DMS53 treated with DMSO at 0.1 percent for 48 hours (cell line): Measurements from ENCODE around the gene TMEM45B.
A peak's percentile ranks its signal among the peaks of the same experiment; 100 is the strongest.
"Not testable (repeated sequence)": the region's sequence is repeated elsewhere in the genome, so short reads cannot be mapped to it uniquely, and the experiment has no call there.

Experiments used
- DNase-seq: peaks from one replicate; lab custom pipeline; 2025; ENCODE audit not compliant: unreplicated experiment; lab: John Stamatoyannopoulos, UW

TMEM45B gene

GRCh38 chr11:129852125-129852740, 36.6 kb downstream of the TMEM45B start:
- no peak for DNase-seq

GRCh38 chr11:129853518-129854231, 38.0 kb downstream of the TMEM45B start:
- peak; percentile 93 for DNase-seq

- peak; percentile 47 for DNase-seq
These were observed 38.7 kb downstream of the TMEM45B start for GRCh38 chr11:129854232-129854805.

- no peak for DNase-seq
These were observed 39.4 kb downstream of the TMEM45B start for GRCh38 chr11:129855086-129855485.

- no peak for DNase-seq
These were observed 40.4 kb downstream of the TMEM45B start for GRCh38 chr11:129856036-129856435.

- DNase-seq: no peak
These were observed 46.3 kb downstream of the TMEM45B start for GRCh38 chr11:129861702-129862522.

GRCh38 chr11:129864811-129865210, 49.2 kb downstream of the TMEM45B start:
- no peak for DNase-seq

GRCh38 chr11:129865701-129866100, 50.1 kb downstream of the TMEM45B start:
- no peak for DNase-seq

- DNase-seq: no peak
These were observed 50.7 kb downstream of the TMEM45B start for GRCh38 chr11:129866311-129866710.

GRCh38 chr11:129868626-129869025, 53.0 kb downstream of the TMEM45B start:
- not testable (repeated sequence) for DNase-seq

GRCh38 chr11:129871914-129872313, 56.3 kb downstream of the TMEM45B start:
- no peak for DNase-seq

- no peak for DNase-seq
These were observed 64.7 kb downstream of the TMEM45B start for GRCh38 chr11:129880311-129880710.

- DNase-seq: peak; percentile 37
These were observed 66.0 kb downstream of the TMEM45B start for GRCh38 chr11:129881570-129882170.

- no peak for DNase-seq
These were observed 68.9 kb downstream of the TMEM45B start for GRCh38 chr11:129884581-129884980.

- DNase-seq: no peak
These were observed 69.7 kb downstream of the TMEM45B start for GRCh38 chr11:129885381-129885780.

GRCh38 chr11:129888451-129888850, 72.8 kb downstream of the TMEM45B start:
- no peak for DNase-seq

GRCh38 chr11:129894278-129895125, 78.9 kb downstream of the TMEM45B start:
- no peak for DNase-seq

- peak; percentile 79 for DNase-seq
These were observed 79.7 kb downstream of the TMEM45B start, which contains the start of gene NFRKB for GRCh38 chr11:129895126-129896041. Gene NFRKB (minus strand): TSS chr11:129895578. CDS start chr11:129892849, 2,729 bp downstream.

- DNase-seq: peak; percentile 36
These were observed 80.4 kb downstream of the TMEM45B start for GRCh38 chr11:129896062-129896461.
